Fibroblast of villous mesenchyme (primary cell): ENCODE data around the gene CCDC91. TPM values are rescaled to one million over a fixed set of nuclear protein-coding genes. Genes with fewer than 3 reads are reported as not detected.
A peak's percentile ranks its signal among the peaks of the same experiment; 100 is the strongest.

ENCODE experiments used
- DNase-seq: peaks from one replicate; pipeline ENCODE4 v3.0.0-alpha.2; 2010; ENCODE audit warnings: low read depth
- H3K4me3 ChIP-seq: 2 replicates; pipeline ENCODE4 v1.5.1; 2011; ENCODE audit warnings: low read depth, mild to moderate bottlenecking, low read length
- CTCF ChIP-seq: IDR thresholded peaks from 2 replicates; pipeline ENCODE4 v1.5.1; 2012; ENCODE audit warnings: low read depth, mild to moderate bottlenecking, low read length; ENCODE audit not compliant: insufficient read depth
- total RNA-seq: library from RNA; depleted of rRNA; stranded (reverse); fragments of >200 nt; gene quantifications from 2 replicates; pipeline ENCODE4 v1.2.3, GENCODE V29; 2012

Gene CCDC91
- total RNA-seq, 1 donor: 30.7 TPM

- TF ChIP-seq CTCF: no peak
- DNase-seq: no peak
- H3K4me3 ChIP-seq: no peak overlapping the region
Measured at GRCh38 chr12:28177905-28178304, 12.4 kb upstream of the CCDC91 start.

- no peak for DNase-seq
- H3K4me3 ChIP-seq: no peak overlapping the region
- no peak for TF ChIP-seq CTCF
Measured at GRCh38 chr12:28178775-28179174, 11.5 kb upstream of the CCDC91 start.

- no peak overlapping the region for H3K4me3 ChIP-seq
- no peak for DNase-seq
- TF ChIP-seq CTCF: no peak
Measured at GRCh38 chr12:28180786-28181185, 9.5 kb upstream of the CCDC91 start.

- no peak overlapping the region for H3K4me3 ChIP-seq
- TF ChIP-seq CTCF: no peak
- DNase-seq: no peak
Measured at GRCh38 chr12:28184375-28184774, 5.9 kb upstream of the CCDC91 start.

- no peak overlapping the region for H3K4me3 ChIP-seq
- no peak for TF ChIP-seq CTCF
- DNase-seq: no peak
Measured at GRCh38 chr12:28186500-28186899, 3.8 kb upstream of the CCDC91 start.

GRCh38 chr12:28189784-28190320 lies 404 bp upstream of the CCDC91 start:
- no peak for TF ChIP-seq CTCF
- H3K4me3 ChIP-seq: peak overlapping the region; percentile 90
- DNase-seq: no peak

- peak overlapping the region; percentile 90 for H3K4me3 ChIP-seq
- no peak for TF ChIP-seq CTCF
- no peak for DNase-seq
Measured at GRCh38 chr12:28191051-28192048, 1.1 kb downstream of the CCDC91 start.
